Stimulated activated CD4-positive, alpha-beta T cell treated with anti-CD3 and anti-CD28 coated beads, Interleukin-1b, Interleukin-23, amount 100 ng/mL, for 1 hour (primary cell): ENCODE results near the gene FAT2.
"Not testable (repeated sequence)": the region's sequence is repeated elsewhere in the genome, so short reads cannot be mapped to it uniquely, and the experiment has no call there.

Source experiments
- DNase-seq, 2 donors: peaks; one replicate each; pipeline ENCODE4 v3.0.0-alpha.2; 2020; ENCODE audit warnings: low read depth in 2 of 2

Gene FAT2

GRCh38 chr5:151580858-151581257, 10.3 kb downstream of the FAT2 start:
- DNase-seq: no peak

DNA sequence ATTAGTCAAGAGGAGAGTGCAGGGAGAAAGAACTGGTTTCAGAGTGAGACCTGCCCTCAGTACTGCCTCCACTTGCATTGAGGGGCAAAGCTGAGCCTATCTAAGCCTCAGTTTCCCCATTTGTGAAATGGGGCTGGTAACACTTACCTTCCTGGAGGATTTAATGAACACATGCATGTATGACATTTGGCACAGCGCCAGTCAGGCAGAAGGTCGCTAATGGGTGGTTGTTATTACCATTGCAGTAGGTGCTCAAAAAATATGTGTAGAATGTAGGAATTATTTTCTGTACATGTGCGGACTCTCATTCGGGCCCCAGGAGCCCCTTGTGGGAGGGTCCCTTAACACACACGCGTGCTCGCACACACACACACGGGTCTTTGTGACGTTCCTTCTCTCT, 10.9 kb downstream of the FAT2 start:
- DNase-seq: no peak

DNA sequence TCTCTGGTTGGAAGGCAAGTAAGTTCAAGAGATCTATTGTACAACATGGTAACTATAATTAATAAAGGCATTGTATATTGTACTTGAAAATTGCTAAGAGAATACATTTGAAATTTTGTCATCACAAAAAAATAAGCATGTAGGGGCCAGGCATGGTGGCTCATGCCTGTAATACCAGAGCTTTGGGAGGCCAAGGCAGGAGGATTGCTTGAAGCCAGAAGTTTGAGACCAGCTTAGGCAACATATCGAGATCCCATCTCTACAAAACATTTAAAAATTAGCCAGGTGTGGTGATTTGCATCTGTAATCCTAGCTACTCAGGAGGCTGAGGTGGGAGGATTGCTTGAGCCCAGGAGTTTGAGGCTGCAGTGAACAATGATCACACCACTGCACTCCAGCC, 12.0 kb downstream of the FAT2 start:
- not testable (repeated sequence) for DNase-seq

GRCh38 chr5:151578326-151579025, 12.7 kb downstream of the FAT2 start:
- no peak for DNase-seq

DNA sequence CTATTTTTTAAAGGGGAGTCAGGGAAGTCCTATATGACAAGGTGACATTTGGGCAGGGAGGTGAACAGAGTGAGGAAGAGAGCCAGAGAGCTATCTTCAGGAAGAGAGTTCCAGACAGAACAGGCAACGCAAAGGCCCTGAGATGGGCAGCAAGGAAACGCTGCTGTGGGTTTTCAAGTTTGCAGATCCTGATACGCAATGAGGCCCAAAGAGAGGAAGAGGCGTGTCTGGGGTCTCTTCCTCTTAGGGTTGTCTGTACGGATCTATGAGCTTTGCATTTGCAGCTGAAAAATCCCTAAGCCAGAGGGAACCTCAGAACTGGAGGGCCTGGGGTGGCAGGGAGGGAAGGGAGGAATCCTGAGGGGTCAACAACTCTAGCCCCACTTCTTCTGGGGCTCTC, 13.6 kb downstream of the FAT2 start:
- DNase-seq: no peak

DNA sequence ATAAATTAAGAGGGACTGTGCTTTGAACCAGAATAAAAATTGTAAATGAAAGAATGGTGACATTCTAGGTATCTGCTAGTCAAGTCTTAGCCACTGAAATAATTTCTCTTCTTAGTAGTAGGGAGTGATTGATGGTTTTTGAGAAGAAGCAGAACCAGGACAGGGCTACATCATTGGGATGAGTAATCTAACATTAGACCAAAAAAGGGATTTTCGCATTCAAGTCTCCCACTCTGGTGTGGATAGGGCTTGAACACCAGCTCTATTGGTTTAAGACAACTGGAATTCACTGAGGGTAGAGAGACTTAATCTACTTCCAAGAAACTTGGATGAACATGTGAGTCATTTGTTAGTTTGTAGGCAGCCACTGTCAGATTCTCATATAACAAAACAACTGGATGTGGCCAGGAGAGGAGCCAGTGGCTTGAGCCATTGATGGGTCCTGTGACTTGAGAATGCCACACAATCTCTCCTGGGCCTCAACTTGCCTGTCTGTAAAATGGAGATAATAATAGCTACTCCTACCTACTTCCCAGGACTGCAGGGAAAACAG, 16.6 kb downstream of the FAT2 start:
- no peak for DNase-seq

DNA sequence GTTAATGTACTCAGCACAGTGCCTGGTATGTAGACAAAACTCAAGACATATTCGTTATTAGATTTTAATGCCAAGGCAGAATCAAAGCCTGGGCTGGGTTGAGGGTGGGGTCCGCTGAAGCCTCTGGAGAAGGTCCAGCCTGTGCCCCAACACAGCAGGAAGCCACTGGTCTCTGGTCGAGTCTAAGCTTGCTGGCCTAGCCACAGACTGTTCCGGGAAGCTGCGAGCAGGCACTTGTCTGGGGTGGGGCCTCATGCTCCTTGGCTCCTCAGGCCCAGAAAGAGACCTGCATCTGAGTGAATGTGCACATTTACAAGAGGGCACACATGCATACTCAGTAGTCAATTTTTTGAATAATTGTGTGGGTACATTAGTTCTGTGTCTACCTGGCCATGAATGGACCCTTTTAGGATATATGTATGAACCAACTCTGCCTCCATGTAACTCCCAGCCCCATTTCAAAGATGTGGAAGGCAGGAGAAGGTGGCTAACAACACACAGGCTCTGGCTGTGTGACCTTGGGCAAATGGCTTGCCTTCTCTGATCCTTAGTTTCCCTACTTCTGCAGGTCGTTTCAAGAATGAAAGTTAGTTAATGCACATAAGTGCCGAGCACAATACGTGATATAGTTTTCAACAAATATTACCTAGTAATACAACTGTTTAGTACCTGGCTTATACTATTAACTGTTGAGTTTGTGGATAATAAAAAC, 18.3 kb downstream of the FAT2 start:
- no peak for DNase-seq

DNA sequence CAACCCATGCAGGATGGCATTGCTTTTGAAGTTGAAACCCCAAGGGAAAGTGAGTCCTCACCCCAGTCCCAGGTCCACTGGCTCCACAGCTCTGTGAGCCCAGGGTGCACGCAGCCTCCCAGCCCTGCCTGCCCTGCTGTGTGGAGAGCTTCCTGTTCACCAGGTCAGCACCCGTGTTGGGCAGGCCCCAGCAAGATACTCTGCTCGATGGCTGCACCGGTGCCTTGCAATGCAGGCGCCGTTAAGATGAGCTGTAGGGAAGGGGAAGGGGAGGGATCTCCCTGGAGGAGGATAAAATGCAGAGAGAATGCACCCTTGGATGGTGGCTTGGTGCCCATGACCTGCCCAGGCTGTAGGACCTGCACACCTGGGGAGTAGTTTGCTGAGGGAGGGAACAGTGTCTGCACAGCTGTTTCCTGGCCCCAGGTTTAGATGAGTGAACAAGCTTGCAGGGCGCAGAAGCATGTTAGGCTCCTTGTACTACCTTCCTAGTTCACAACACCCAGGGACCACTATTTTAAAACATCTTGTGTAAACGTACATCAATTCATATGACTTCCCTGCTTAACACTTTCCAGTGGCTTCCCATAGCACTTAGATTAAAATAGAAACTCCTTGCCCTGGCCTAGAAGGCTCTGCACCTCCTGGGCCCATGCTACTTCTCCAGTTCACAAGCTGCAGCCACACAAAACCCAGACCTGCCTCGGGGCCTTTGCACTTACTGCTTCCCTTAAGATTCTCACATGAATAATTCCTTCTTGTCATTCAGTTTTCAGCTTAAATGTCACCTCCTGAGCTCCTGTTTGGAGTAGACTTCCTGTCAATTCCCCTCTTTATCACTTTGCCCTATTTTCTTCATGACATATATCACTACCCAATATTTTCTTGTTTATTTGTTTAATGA, 19.6 kb downstream of the FAT2 start:
- no peak for DNase-seq

GRCh38 chr5:151570512-151571269, 20.4 kb downstream of the FAT2 start:
- DNase-seq: no peak

DNA sequence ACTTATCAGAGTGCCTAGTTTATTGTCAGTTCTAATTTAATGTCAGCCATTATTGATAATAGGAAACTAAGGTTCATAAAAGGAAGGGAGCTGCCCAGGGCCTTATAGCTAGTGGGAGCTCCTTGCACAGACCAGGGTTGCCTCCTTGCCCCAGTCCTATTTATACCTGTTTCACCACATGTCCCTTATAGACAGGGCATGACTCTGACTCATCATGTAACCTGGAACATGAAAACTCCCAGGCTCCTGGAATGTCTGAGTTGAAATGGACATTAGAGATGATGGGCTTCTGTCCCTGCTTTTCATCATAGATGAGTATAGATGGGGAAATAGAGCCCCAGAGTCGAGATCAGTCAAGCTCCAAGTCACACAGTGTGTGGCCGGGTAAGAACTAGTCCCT, 21.1 kb downstream of the FAT2 start:
- no peak for DNase-seq

DNA sequence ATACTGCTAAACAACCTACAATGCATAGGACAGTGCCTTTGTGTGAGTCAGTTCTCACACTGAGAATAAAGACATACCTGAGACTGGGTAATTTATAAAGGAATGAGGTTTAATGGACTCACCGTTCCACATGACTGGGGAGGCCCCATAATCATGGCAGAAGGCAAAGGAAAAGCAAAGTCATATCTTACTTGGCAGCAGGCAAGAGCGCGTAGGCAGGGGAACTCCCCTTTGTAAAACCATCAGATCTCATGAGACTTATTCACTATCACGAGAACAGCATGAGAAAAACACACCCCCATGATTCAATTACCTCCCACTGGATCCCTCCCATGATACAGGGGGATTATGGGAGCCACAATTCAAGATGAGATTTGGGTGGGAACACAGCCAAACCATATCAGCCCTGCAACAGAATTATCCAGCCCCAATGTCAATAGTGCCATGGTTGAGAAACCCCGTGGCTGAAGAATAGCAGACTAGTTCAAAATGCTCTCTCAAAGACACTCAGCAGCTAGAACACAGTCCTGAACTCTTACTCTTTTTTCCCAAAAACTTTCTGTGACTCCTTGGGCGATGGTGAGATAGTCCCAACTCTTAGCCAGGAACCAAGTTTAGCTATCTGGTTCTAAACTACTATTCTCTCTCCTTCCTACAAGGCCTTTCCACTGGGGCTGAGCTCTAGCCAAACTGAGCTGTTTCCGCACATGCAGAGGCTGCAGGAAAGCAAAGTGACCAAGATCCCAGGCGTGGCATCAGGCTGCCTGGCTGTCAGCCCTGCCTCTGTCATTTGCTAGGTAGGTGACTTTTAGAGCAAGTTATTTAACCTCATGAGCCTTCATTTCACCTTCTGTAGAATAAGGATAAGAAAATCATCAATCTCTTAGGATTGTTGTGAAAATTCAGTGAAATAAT, 21.7 kb downstream of the FAT2 start:
- no peak for DNase-seq

GRCh38 chr5:151568036-151568435, 23.1 kb downstream of the FAT2 start:
- DNase-seq: no peak

DNA sequence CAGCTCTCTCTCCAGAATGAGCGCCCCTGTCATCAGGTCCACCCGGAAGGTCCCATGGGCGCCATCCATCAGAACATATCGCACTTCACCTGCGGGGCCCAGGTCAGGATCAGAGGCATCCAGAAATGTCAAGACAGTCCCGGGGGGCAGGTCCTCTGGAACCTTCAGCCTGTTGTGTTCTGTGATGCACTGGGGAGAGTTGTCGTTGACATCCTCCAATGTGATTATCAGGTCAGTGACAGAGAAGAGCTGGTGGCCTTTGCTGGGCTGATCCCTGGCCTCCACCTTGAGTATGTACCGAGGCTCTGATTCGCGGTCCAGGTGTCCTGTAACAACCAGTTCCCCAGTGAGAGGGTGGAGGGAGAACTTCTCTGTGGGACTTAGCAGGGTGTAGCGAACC, 25.2 kb downstream of the FAT2 start:
- no peak for DNase-seq

DNA sequence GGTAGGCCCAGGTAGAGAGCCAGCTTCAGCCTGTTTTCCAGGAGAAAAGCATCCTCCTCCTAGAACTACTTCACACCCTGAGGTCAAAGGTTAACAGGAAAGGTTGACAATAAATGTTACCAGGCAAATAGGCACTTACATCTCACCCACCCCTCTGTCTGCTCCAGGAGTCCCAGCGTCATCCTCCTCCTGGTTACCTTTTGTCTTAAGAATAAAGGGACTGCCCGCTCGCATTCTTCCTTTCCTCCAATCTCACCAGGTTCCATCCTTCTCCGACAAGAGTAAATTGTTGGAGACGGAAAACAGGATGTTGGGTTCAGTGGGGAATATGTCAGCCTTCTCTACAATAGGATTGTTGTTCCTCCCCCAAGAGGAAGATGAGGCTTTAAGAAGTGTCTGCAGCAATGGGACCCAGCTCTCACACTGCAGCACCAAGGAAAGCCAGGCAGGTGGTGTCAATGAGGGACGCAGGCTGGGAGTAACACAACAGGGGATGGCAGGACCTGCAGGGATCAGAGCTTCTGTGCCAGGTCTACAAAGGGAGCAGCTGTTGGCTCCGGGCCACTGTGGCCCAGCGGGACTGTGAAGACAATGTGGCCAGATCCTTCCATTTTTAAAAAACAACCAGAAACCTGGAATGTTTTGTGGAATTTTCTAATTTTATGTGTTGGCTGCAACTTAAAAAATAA, 29.0 kb downstream of the FAT2 start:
- no peak for DNase-seq

DNA sequence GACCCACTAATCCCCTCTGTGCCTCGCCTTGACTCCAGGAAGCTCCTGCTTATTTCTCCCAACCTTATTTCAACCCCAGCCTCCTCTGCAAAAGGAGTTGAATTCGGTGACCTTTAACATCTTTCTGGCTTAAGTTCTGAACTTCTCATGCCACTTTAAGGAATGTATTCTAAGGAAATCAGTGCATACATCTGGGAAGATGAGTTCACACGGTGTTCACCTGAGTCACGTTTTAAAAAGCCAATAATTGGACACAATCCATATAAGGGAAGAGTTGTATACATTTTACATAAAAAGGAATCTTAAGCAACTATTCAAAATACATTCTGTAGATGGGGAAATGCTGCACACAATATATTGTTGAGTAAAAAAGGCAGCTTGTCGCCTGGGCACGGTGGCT, 33.2 kb downstream of the FAT2 start:
- DNase-seq: no peak

- no peak for DNase-seq
Observed at GRCh38 chr5:151557466-151557865, 33.7 kb downstream of the FAT2 start.

DNA sequence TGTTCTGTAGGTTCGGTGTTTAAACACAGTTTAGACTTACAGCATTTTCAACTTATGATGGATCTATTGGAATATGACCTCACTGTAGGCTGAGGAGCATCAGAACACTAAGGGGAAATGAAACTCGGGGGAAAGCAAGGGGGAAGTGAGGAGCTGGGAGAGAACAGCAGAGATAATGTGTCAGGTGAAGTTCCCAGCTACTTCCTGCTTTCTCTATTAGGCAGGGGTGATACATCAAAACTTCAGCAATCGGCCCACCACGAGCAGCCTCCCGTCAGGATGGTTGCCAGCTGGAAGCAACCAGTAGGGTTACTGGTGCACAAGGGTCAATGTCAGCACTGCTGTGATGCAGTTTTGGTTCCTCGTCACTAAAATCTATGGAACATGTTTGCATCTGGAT, 34.3 kb downstream of the FAT2 start:
- DNase-seq: no peak

- DNase-seq: no peak
Observed at GRCh38 chr5:151555760-151556576, 35.2 kb downstream of the FAT2 start.

DNA sequence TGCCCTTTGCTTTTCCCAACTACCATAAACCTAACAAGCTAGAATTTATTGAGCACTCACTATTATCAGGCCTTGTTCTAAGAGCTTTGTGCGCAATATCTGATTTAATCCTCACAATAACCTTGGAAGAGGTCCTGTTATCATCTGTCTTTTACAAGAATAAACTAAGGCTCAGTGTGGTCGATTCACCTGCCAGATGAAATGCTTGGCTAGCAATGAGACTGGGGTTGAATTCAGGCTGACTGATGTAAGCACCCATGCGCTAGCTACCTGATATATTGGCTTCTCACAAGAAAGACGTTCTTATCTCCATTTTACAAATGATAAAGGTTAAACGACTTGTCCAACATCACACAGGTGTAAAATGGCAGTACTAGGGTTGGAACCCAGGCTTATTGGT, 37.4 kb downstream of the FAT2 start:
- no peak for DNase-seq
